H9 (cell line): Measurements from ENCODE around the gene PWWP2B. TPM values are rescaled to one million over a fixed set of nuclear protein-coding genes. Genes with fewer than 3 reads are reported as not detected.

Experiments used
- DNase-seq: peaks from one replicate; pipeline ENCODE4 v3.0.0-alpha.2; 2017
- H2AFZ ChIP-seq: one replicate; pipeline ENCODE4 v1.6.1; 2013; ENCODE audit warnings: mild to moderate bottlenecking, low read length, control low read depth, moderate library complexity
- H2AK5ac ChIP-seq: 2 replicates; pipeline ENCODE4 v1.6.1; 2013; ENCODE audit warnings: low read length, control low read depth, mixed read lengths; ENCODE audit not compliant: insufficient read length
- H2BK120ac ChIP-seq: one replicate; pipeline ENCODE4 v1.6.1; 2013; ENCODE audit warnings: low read depth, mild to moderate bottlenecking, low read length, control low read depth, inconsistent platforms; ENCODE audit not compliant: poor library complexity, severe bottlenecking
- H2BK12ac ChIP-seq: 2 replicates; pipeline ENCODE4 v1.6.1; 2013; ENCODE audit warnings: low read length, control low read depth, mixed read lengths, low read depth; ENCODE audit not compliant: insufficient read length
- H2BK15ac ChIP-seq: 2 replicates; pipeline ENCODE4 v1.6.1; 2013; ENCODE audit warnings: low read depth, low read length, control low read depth
- H2BK20ac ChIP-seq: one replicate; pipeline ENCODE4 v1.6.1; 2013; ENCODE audit warnings: low read depth, mild to moderate bottlenecking, low read length, control low read depth, inconsistent platforms; ENCODE audit not compliant: poor library complexity, severe bottlenecking
- H2BK5ac ChIP-seq: 2 replicates; pipeline ENCODE4 v1.6.1; 2013; ENCODE audit warnings: low read length, control low read depth, mixed read lengths; ENCODE audit not compliant: insufficient read length
- H3K14ac ChIP-seq: 2 replicates; pipeline ENCODE4 v1.6.1; 2013; ENCODE audit warnings: low read length, control low read depth; ENCODE audit not compliant: insufficient read depth
- H3K18ac ChIP-seq: 2 replicates; pipeline ENCODE4 v1.6.1; 2013; ENCODE audit warnings: low read depth, mild to moderate bottlenecking, mixed read lengths, low read length, control low read depth; ENCODE audit not compliant: insufficient read length
- H3K23ac ChIP-seq: 2 replicates; pipeline ENCODE4 v1.6.1; 2013; ENCODE audit warnings: low read length, control low read depth, mixed read lengths, low read depth; ENCODE audit not compliant: insufficient read length
- H3K23me2 ChIP-seq: 2 replicates; pipeline ENCODE4 v1.6.1; 2013; ENCODE audit warnings: low read depth, mild to moderate bottlenecking, mixed read lengths, low read length, control low read depth; ENCODE audit not compliant: insufficient read length, poor library complexity, severe bottlenecking
- H3K27ac ChIP-seq: 2 replicates; pipeline ENCODE4 v1.5.1; 2013; ENCODE audit warnings: low read length, control low read depth, mixed read lengths, low read depth; ENCODE audit not compliant: insufficient read length
- H3K27me3 ChIP-seq: 2 replicates; pipeline ENCODE4 v1.6.1; 2013; ENCODE audit warnings: low read length, control low read depth, inconsistent platforms; ENCODE audit not compliant: insufficient read depth
- H3K4ac ChIP-seq: 2 replicates; pipeline ENCODE4 v1.6.1; 2013; ENCODE audit warnings: low read depth, mild to moderate bottlenecking, control low read depth, inconsistent platforms, low read length, moderate library complexity
- H3K4me1 ChIP-seq: 2 replicates; pipeline ENCODE4 v1.6.1; 2013; ENCODE audit warnings: low read length, control low read depth, inconsistent platforms; ENCODE audit not compliant: insufficient read depth
- H3K4me2 ChIP-seq: 2 replicates; pipeline ENCODE4 v1.6.1; 2013; ENCODE audit warnings: low read length, control low read depth, mixed read lengths; ENCODE audit not compliant: insufficient read length, insufficient read depth
- H3K56ac ChIP-seq: 2 replicates; pipeline ENCODE4 v1.6.1; 2013; ENCODE audit warnings: low read depth, mild to moderate bottlenecking, mixed read lengths, low read length, control low read depth; ENCODE audit not compliant: insufficient read length
- H3K79me1 ChIP-seq: 2 replicates; pipeline ENCODE4 v1.6.1; 2013; ENCODE audit warnings: low read depth, mild to moderate bottlenecking, moderate library complexity, low read length, control low read depth, inconsistent platforms; ENCODE audit not compliant: insufficient read depth, poor library complexity, severe bottlenecking
- H3K79me2 ChIP-seq: 2 replicates; pipeline ENCODE4 v1.6.1; 2013; ENCODE audit warnings: low read length, control low read depth, inconsistent platforms; ENCODE audit not compliant: insufficient read depth
- H3K9ac ChIP-seq: 2 replicates; pipeline ENCODE4 v1.6.1; 2013; ENCODE audit warnings: low read length, control low read depth, mixed read lengths; ENCODE audit not compliant: insufficient read length; ENCODE audit errors: extremely low read depth
- H3K9me3 ChIP-seq: one replicate; pipeline ENCODE4 v1.6.1; 2013; ENCODE audit warnings: low read depth, low read length, inconsistent platforms; ENCODE audit not compliant: control insufficient read depth
- H3T11ph ChIP-seq: one replicate; pipeline ENCODE4 v1.6.1; 2013; ENCODE audit warnings: mild to moderate bottlenecking, low read length, control low read depth, inconsistent platforms
- H4K20me1 ChIP-seq: one replicate; pipeline ENCODE4 v1.6.1; 2013; ENCODE audit not compliant: control insufficient read depth, insufficient read length, insufficient read depth
- H4K5ac ChIP-seq: 2 replicates; pipeline ENCODE4 v1.6.1; 2013; ENCODE audit warnings: low read depth, mild to moderate bottlenecking, mixed read lengths, low read length, control low read depth; ENCODE audit not compliant: insufficient read length
- H4K8ac ChIP-seq: replicated peaks from 2 replicates; pipeline ENCODE4 v1.6.1; 2013; ENCODE audit warnings: low read length, control low read depth, mixed read lengths, low read depth; ENCODE audit not compliant: insufficient read length
- H4K91ac ChIP-seq: 2 replicates; pipeline ENCODE4 v1.6.1; 2013; ENCODE audit warnings: low read depth, mild to moderate bottlenecking, moderate library complexity, mixed read lengths, low read length, control low read depth; ENCODE audit not compliant: insufficient read length
- H3K27ac Mint-ChIP-seq, 3 experiments: 2 replicates in 2 of 3; 3 replicates in 1 of 3; pipeline ENCODE4 v1.8.0; 2020 to 2021; ENCODE audit warnings: mixed read lengths in 3 of 3, mild to moderate bottlenecking in 1 of 3, moderate library complexity in 1 of 3
- H3K27me3 Mint-ChIP-seq: 2 replicates; pipeline ENCODE4 v1.8.0; 2021; ENCODE audit warnings: low read depth, mild to moderate bottlenecking, moderate library complexity, mixed read lengths
- H3K36me3 Mint-ChIP-seq, 3 experiments: 2 replicates in 2 of 3; 3 replicates in 1 of 3; pipeline ENCODE4 v1.8.0; 2020 to 2021; ENCODE audit warnings: low read depth in 3 of 3, mixed read lengths in 3 of 3; ENCODE audit not compliant: insufficient read depth in 1 of 3
- H3K4me1 Mint-ChIP-seq, 2 experiments: 2 replicates each; pipeline ENCODE4 v1.8.0; 2020; ENCODE audit warnings: mixed read lengths in 2 of 2
- H3K4me3 Mint-ChIP-seq, 2 experiments: 2 replicates in 1 of 2; 3 replicates in 1 of 2; pipeline ENCODE4 v1.8.0; 2020 to 2021; ENCODE audit warnings: mild to moderate bottlenecking in 2 of 2, mixed read lengths in 2 of 2, moderate library complexity in 1 of 2
- H3K9me3 Mint-ChIP-seq, 2 experiments: 2 replicates in 1 of 2; 3 replicates in 1 of 2; pipeline ENCODE4 v1.8.0; 2020; ENCODE audit warnings: mild to moderate bottlenecking in 2 of 2, mixed read lengths in 2 of 2, moderate library complexity in 1 of 2
- CTCF ChIP-seq: fragments of 200-600 bp; sonication (generic); conservative IDR thresholded peaks from 3 replicates; pipeline ENCODE4 v1.8.0; 2021; ENCODE audit warnings: antibody characterized with exemption, mild to moderate bottlenecking
- WGBS: extraction: QIAGEN DNeasy Blood & Tissue Kit; methylation state at CpG from one replicate; pipeline ENCODE4 v1.1.7; 2013; ENCODE audit warnings: missing lambda C conversion rate, low lambda C conversion rate, mixed read lengths; ENCODE audit not compliant: insufficient read length; ENCODE audit errors: extremely low coverage; 5-methylcytosine and 5-hydroxymethylcytosine counted together
- total RNA-seq: library from RNA; stranded (reverse); gene quantifications from 2 replicates; pipeline ENCODE4 v1.2.1, GENCODE V29; 2021

Gene PWWP2B
- total RNA-seq, 1 experiment from 2014 or later: 10.0 TPM

- Histone ChIP-seq H3K18ac (no peak overlapping the region), H4K91ac (no peak overlapping the region), H3T11ph (no peak overlapping the region), H3K4me1 (no peaks in the 10 kb centered on the region), H3K4me2 (no peak overlapping the region), H2AFZ (no peak overlapping the region), H3K79me2 (no peaks in the 10 kb centered on the region), H3K79me1 (no peaks in the 10 kb centered on the region), H3K14ac (no peak overlapping the region), H4K5ac (no peak overlapping the region), H3K27me3 (no peaks in the 10 kb centered on the region), H2BK15ac (no peak overlapping the region), H3K23me2 (no peaks in the 10 kb centered on the region), H3K9ac (no peak overlapping the region), H4K8ac (no peak overlapping the region), H3K27ac (no peak overlapping the region), H2BK12ac (no peak overlapping the region), H2BK120ac (no peak overlapping the region), H2BK20ac (no peak overlapping the region), H3K9me3 (no peaks in the 10 kb centered on the region), H3K4ac (no peak overlapping the region), H3K23ac (no peak overlapping the region), H4K20me1 (no peaks in the 10 kb centered on the region), H2AK5ac (no peak overlapping the region), H2BK5ac (no peak overlapping the region), H3K56ac (no peak overlapping the region)
- no peak for TF ChIP-seq CTCF
- Mint-ChIP-seq H3K36me3 (no peaks in the 10 kb centered on the region; a peak in 1 of 7 replicates), H3K27me3 (peaks cover 5% of the 10 kb centered on the region), H3K4me1 (peaks cover 6 to 15% of the 10 kb centered on the region in 2 experiments; a peak in 3 of 4 replicates), H3K4me3 (no peak overlapping the region), H3K9me3 (no peaks in the 10 kb centered on the region), H3K27ac (peak overlapping the region in 1 of 3 experiments; percentile 77; a peak in 1 of 7 replicates)
- DNase-seq: no peak
- WGBS: no CpG with 5 or more reads among the region's 25 CpGs
Measured at GRCh38 chr10:132351611-132352010, 45.4 kb upstream of the PWWP2B start.
